ENCODE measurements around the gene DGUOK.

DGUOK gene

GRCh38 chr2:73970850-73971471 lies 44.3 kb downstream of the DGUOK start:
- peak; percentile 63 for DNase-seq (ENCODE audit: low read depth)
- no peak for TF ChIP-seq CTCF (IDR thresholded peaks at IDR 0.05; ENCODE audit: low read depth, low read length, missing control alignments)
- peak overlapping the region; percentile 1; the same call in 1 of the 2 replicates for H3K4me3 ChIP-seq (ENCODE audit: low read depth, low read length)

GRCh38 chr2:73971722-73972121 lies 45.0 kb downstream of the DGUOK start:
- no peak overlapping the region for H3K4me3 ChIP-seq (ENCODE audit: low read depth, low read length)
- no peak for DNase-seq (ENCODE audit: low read depth)
- TF ChIP-seq CTCF (IDR thresholded peaks at IDR 0.05; ENCODE audit: low read depth, low read length, missing control alignments), result no peak

- DNase-seq (ENCODE audit: low read depth), result peak; percentile 45
- no peak overlapping the region for H3K4me3 ChIP-seq (ENCODE audit: low read depth, low read length)
- no peak for TF ChIP-seq CTCF (IDR thresholded peaks at IDR 0.05; ENCODE audit: low read depth, low read length, missing control alignments)
Observed at GRCh38 chr2:73972846-73973245, 46.2 kb downstream of the DGUOK start.

DNA sequence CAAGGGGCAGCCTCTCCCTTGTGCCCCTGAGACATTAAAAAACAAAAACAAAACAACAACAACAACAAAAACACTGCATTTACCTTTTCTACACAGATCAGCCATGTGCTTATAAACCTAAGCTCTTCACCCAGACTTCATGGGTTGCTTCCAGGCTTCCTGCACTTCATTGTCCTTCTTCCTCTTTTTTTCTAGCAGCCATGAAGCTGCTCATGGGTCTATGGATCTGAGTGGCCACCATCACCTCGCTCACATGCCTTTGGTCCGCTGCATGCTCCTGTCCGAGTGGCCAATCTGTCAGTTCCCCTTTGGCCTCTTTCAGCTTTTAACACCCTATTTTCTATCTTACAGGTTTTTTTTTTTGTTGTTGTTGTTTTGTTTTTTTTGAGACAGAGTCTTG lies 49.1 kb downstream of the DGUOK start:
- TF ChIP-seq CTCF (IDR thresholded peaks at IDR 0.05; ENCODE audit: low read depth, low read length, missing control alignments), result no peak
- H3K4me3 ChIP-seq (ENCODE audit: low read depth, low read length), result no peak overlapping the region
- no peak for DNase-seq (ENCODE audit: low read depth)

DNA sequence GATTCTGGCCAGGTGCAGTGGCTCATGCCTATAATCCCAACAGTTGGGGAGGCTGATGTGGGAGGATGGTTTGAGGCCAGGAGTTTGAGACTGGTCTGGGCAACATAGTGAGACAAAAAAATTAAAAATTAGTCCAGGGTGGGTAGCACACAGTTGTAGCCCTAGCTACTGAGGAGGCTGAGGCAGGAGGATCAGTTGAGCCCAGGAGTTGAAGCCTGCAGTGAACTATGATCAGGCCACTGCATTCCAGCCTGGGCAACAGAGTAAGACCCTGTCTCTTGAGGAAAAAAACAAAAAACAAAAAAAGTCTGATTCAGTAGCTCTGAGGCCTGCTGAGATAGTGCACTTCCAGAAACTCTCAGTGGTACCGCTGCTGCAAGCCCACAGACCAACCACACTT lies 50.1 kb downstream of the DGUOK start:
- no peak for TF ChIP-seq CTCF (IDR thresholded peaks at IDR 0.05; ENCODE audit: low read depth, low read length, missing control alignments)
- no peak overlapping the region for H3K4me3 ChIP-seq (ENCODE audit: low read depth, low read length)
- no peak for DNase-seq (ENCODE audit: low read depth)

- H3K4me3 ChIP-seq (ENCODE audit: low read depth, low read length), result no peak overlapping the region
- no peak for DNase-seq (ENCODE audit: low read depth)
- no peak for TF ChIP-seq CTCF (IDR thresholded peaks at IDR 0.05; ENCODE audit: low read depth, low read length, missing control alignments)
Observed at GRCh38 chr2:73977466-73977865, 50.8 kb downstream of the DGUOK start.

DNA sequence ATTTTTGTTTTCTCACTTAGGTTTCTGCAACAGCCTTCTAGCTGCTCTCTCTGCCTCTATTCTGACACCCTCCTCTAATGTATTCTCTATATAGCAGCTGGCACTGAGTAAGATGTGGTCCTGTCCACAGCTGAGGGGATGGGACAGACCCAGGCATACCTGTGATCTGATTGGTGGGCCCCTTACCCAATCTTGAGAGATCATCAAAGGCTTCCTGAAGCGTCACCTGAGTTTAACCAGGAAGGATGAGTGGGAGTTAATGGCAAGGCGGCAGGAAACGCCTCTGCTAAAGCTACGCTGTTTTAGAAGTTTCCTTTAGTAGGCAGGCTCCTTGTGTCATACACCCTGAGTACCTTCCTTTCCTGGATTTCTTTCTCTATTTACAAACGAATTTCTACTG lies 52.3 kb downstream of the DGUOK start:
- no peak for DNase-seq (ENCODE audit: low read depth)
- TF ChIP-seq CTCF (IDR thresholded peaks at IDR 0.05; ENCODE audit: low read depth, low read length, missing control alignments), result no peak
- H3K4me3 ChIP-seq (ENCODE audit: low read depth, low read length), result peak overlapping the region; percentile 81; the same call in 1 of the 2 replicates
